Measurements from ENCODE around the gene IL4.
"Not testable (repeated sequence)": the region's sequence is repeated elsewhere in the genome, so short reads cannot be mapped to it uniquely, and the experiment has no call there.

Gene IL4

DNA sequence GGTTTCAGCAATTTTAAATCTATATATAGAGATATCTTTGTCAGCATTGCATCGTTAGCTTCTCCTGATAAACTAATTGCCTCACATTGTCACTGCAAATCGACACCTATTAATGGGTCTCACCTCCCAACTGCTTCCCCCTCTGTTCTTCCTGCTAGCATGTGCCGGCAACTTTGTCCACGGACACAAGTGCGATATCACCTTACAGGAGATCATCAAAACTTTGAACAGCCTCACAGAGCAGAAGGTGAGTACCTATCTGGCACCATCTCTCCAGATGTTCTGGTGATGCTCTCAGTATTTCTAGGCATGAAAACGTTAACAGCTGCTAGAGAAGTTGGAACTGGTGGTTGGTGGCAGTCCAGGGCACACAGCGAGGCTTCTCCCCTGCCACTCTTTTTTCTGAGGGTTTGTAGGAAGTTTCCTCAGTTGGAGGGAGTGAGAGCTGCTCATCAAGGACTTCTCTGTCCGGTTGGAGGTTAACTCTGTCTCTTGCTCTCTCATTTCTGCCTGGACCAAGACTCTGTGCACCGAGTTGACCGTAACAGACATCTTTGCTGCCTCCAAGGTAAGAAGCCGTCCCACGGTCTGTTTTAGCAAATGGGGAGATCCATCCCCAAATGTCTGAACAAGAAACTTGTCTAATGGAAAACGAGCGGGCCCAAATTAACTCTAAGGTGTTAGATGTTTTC is at the start of gene IL4:
Gene IL4 (plus strand): TSS at position 51 of the 692 bp plus-strand sequence. CDS start 62 bp downstream, at position 113.
- H3K4me3 Mint-ChIP-seq = no peak within 1 kb of the TSS
- peaks cover 29% of the 10 kb centered on the region for H3K27me3 Mint-ChIP-seq
- peak within 1 kb of the TSS; percentile 78 for H3K27ac Mint-ChIP-seq
- DNase-seq = no peak
- no peaks in the 10 kb centered on the region for H3K36me3 Mint-ChIP-seq
- no peaks in the 10 kb centered on the region for H3K9me3 Mint-ChIP-seq
- CTCF ChIA-PET = interaction anchor here (1.6 kb wide), 1 partner anchor 146 kb away, joined by 4 read pairs; no protein-coding TSS in a partner anchor
- H3K4me1 Mint-ChIP-seq = peaks cover 15% of the 10 kb centered on the region

DNA sequence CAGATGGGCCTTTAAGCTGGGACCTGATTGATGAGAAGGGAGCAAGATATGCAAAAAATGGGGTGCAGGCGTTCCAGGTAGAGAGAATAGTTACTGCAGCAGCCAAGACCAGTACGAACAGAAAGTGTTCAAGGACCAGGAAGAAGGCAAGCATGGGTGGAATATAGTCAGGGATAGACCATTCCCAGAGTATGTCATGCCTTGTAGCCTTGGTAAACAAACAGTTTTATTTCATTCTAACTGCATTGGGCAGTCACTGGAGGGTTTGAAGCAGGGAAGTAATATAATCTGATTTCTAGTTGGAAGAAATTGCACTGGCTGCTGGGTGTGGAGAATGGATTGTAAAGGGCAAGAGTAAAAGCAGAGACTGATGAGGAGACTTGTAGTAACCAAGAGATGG is 46.3 kb upstream of the IL4 start:
- H3K4me1 Mint-ChIP-seq = peaks cover 10% of the 10 kb centered on the region
- DNase-seq = no peak
- no peaks in the 10 kb centered on the region for H3K9me3 Mint-ChIP-seq
- no peak overlapping the region for H3K27ac Mint-ChIP-seq
- H3K36me3 Mint-ChIP-seq = peaks cover 28% of the 10 kb centered on the region
- no peak overlapping the region for H3K4me3 Mint-ChIP-seq
- H3K27me3 Mint-ChIP-seq = no peaks in the 10 kb centered on the region
- CTCF ChIA-PET = no interaction called here

DNA sequence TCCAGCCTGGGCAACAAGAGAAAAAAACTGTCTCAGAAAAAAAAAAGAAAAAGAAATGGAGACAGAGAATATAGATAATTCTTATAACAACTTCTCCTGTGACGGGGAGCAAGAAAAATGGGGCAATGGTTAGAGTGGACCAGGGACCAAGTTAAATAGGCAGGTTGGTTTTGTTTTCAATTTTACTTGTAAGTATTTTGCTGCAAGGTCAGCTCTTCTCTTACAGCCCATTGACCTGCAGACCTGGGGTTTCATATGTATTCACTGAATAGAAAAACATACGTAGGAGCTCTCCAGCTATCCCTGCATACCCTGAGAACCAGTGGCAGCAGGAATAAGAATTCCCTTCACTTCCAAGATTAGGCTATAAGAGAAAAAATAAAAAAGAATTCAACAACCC is 45.0 kb upstream of the IL4 start:
- Mint-ChIP-seq H3K27ac (peak overlapping the region; percentile 38), H3K36me3 (peaks cover 20% of the 10 kb centered on the region), H3K4me1 (peaks cover 10% of the 10 kb centered on the region), H3K27me3 (no peaks in the 10 kb centered on the region), H3K4me3 (no peak overlapping the region), H3K9me3 (no peaks in the 10 kb centered on the region)
- CTCF ChIA-PET = interaction anchor here (1.1 kb wide), 1 partner anchor 191 kb away, joined by 3 read pairs; no protein-coding TSS in a partner anchor
- no peak for DNase-seq

DNA sequence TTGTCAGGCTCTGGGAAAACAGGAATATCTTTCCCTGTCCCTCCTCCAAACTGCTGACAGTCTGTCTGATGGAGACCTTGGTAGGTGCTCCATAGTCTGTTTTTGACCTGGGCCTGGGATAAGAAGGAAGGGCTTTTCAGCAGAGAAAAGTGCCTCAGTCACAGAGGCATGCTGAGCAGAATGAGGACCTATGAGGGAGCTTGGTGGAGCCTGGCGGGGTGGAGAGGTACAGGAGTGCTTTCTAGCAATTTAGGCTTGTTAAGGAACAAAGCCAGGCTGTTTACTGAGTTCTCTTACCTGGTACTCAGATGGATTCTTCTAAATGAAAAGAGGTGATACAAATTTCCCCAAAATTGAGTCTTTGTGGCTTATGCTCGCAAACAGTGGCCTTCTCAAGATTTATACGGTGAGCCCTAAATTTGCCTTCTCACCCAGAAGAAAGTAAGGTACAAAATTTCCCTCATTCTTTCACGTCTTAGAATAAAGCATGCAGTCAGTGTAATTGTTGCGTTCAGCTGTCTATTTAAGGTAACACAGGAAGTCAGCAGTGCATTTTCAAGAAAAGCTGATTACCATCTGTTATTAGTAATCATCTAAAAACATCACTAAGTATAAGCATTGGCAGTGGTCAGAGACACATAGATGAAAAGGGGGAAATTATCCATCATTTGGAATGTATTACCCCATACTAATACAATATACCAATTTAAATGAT is 44.4 kb upstream of the IL4 start:
- DNase-seq = no peak
- CTCF ChIA-PET = interaction anchor here (1.1 kb wide), 1 partner anchor 191 kb away, joined by 3 read pairs; no protein-coding TSS in a partner anchor
- Mint-ChIP-seq H3K9me3 (no peaks in the 10 kb centered on the region), H3K27me3 (no peaks in the 10 kb centered on the region), H3K4me1 (peaks cover 10% of the 10 kb centered on the region), H3K4me3 (no peak overlapping the region), H3K36me3 (peaks cover 21% of the 10 kb centered on the region), H3K27ac (peak overlapping the region; percentile 38)

DNA sequence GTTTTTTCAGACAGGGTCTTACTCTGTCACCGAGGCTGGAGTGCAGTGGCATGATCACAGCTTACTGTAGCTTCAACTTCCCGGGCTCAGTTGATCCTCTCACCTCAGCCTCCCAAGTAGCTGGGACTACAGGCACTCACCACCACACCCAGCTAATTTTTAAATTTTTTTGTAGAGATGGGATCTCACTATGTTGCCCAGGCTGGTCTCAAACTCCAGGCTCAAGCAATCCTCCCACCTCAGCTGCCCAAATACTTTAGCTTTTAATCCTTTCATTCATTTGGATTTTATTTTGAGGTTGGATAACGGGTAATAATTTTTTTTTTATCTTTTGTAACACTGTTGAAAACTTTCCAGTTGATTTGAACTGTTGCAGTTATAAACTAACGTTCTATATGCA is 40.2 kb upstream of the IL4 start:
- H3K4me3 Mint-ChIP-seq, DNase-seq, H3K27me3 Mint-ChIP-seq, H3K27ac Mint-ChIP-seq, H3K9me3 Mint-ChIP-seq: not testable (repeated sequence)
- H3K4me1 Mint-ChIP-seq = peaks cover 34% of the 10 kb centered on the region
- peaks cover 31% of the 10 kb centered on the region for H3K36me3 Mint-ChIP-seq
- CTCF ChIA-PET = interaction anchor here (1.2 to 1.4 kb wide), 2 partner anchors 10 to 108 kb away, joined by 3 read pairs; no protein-coding TSS in a partner anchor

DNA sequence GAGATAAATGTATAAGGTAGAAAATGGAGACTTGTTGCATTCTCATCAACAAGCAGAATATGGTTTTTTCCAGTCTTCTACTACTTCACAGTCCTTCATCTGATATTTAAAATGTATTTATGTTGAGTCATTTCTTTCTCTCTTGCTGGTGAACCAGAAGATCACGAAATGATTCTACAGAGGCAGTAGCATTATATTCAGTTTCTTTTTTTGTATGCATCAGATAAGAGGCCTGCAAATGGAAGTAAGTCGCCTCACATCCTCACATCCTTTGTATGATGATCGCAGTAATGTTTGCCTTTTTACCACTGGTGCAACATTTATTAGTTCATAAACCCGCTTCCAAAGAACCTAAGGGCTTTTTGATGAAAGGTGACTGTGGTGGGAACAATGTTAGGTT is 37.9 kb upstream of the IL4 start:
- H3K4me1 Mint-ChIP-seq = peaks cover 46% of the 10 kb centered on the region
- no peaks in the 10 kb centered on the region for H3K9me3 Mint-ChIP-seq
- H3K36me3 Mint-ChIP-seq = peaks cover 45% of the 10 kb centered on the region
- no peak for DNase-seq
- H3K27me3 Mint-ChIP-seq = no peaks in the 10 kb centered on the region
- CTCF ChIA-PET = no interaction called here
- no peak overlapping the region for H3K4me3 Mint-ChIP-seq
- H3K27ac Mint-ChIP-seq = peak overlapping the region; percentile 46

DNA sequence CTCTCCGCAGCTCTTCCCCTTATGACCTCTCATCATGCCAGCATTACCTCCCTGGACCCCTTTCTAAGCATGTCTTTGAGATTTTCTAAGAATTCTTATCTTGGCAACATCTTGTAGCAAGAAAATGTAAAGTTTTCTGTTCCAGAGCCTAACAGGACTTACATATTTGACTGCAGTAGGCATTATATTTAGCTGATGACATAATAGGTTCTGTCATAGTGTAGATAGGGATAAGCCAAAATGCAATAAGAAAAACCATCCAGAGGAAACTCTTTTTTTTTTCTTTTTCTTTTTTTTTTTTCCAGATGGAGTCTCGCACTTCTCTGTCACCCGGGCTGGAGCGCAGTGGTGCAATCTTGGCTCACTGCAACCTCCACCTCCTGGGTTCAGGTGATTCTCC is 36.5 kb upstream of the IL4 start:
- no peak for DNase-seq
- CTCF ChIA-PET = no interaction called here
- Mint-ChIP-seq H3K4me3 (no peak overlapping the region), H3K9me3 (no peaks in the 10 kb centered on the region), H3K27ac (no peak overlapping the region), H3K4me1 (peaks cover 56% of the 10 kb centered on the region), H3K36me3 (peaks cover 46% of the 10 kb centered on the region), H3K27me3 (no peaks in the 10 kb centered on the region)

DNA sequence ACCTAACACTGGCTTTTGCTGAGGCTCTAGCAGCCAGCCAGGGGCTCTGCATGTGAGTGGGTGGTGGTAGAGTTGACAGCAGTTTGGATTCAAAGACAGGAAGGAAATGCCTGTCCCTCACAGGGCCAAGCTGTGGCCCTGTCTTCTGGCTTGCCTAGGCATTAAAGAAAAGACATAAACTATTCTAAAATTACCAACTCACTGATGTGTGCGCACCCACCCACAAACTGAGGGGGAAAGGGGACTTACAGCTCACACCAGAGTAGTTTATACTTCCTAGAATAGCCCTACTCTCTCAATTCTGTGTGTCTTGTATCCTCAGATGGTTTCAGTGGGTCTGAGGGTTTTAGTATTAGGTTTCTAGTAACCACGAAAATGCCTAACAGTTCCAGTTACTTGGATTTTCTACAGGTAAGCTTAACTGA is 34.1 kb upstream of the IL4 start:
- CTCF ChIA-PET = interaction anchor here (0.6 kb wide), 1 partner anchor 1442 kb away, joined by 3 read pairs; no protein-coding TSS in a partner anchor
- H3K27me3 Mint-ChIP-seq = no peaks in the 10 kb centered on the region
- H3K4me3 Mint-ChIP-seq = no peak overlapping the region
- no peaks in the 10 kb centered on the region for H3K9me3 Mint-ChIP-seq
- H3K27ac Mint-ChIP-seq = peak overlapping the region; percentile 70
- peaks cover 63% of the 10 kb centered on the region for H3K4me1 Mint-ChIP-seq
- peaks cover 53% of the 10 kb centered on the region for H3K36me3 Mint-ChIP-seq
- peak; percentile 25 for DNase-seq

DNA sequence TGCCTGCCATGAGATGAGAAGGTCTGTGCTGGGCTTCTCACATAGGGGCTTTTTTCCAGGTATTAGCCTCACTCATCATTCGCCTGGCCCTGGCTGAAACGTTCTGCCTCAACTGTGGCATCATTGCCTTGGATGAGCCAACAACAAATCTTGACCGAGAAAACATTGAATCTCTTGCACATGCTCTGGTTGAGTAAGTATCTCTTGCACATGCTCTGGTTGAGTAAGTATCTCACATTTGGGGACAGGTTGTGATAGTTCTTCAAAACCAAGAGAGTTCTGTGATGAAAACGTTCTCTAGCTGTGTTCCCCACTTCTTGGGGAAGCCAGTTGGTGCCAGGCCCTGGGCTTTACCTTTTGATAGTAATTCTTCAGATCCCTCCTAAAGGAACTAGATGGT is 33.2 kb upstream of the IL4 start:
- Mint-ChIP-seq H3K27me3 (no peaks in the 10 kb centered on the region), H3K27ac (no peak overlapping the region), H3K4me1 (peaks cover 58% of the 10 kb centered on the region), H3K9me3 (no peaks in the 10 kb centered on the region), H3K4me3 (no peak overlapping the region), H3K36me3 (peaks cover 56% of the 10 kb centered on the region)
- CTCF ChIA-PET = interaction anchor here (0.6 to 1.8 kb wide), 3 partner anchors 142 to 1442 kb away, joined by 3 to 4 read pairs (median 3); no protein-coding TSS in a partner anchor
- DNase-seq = no peak

DNA sequence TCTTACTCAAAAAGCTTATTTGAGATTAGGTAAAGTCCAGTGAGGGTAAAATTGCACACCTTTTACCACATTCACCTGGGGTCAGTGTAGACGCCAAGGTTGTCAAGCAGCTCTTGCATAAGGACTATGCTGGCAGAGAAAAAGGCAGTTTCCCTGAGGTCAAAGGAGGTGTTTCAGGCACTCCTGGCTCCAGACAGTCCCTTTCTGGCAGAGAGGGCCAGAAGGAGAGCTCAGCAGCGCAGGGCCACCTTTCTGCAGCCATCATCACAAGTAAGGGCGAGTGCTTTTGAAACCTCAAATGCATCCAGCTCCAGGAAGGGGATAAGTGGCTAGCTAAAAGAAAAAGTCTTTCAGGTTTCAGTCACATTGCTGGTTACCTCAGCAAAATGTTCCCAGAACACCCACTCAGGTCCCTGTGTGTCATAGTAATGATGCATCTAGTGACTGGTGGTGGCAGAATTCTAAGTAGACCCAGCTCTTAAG is 32.5 kb upstream of the IL4 start:
- DNase-seq = no peak
- CTCF ChIA-PET = interaction anchor here (0.8 to 1.8 kb wide), 3 partner anchors 114 to 179 kb away, joined by 3 to 4 read pairs (median 3); no protein-coding TSS in a partner anchor
- peaks cover 51% of the 10 kb centered on the region for H3K4me1 Mint-ChIP-seq
- no peaks in the 10 kb centered on the region for H3K27me3 Mint-ChIP-seq
- no peaks in the 10 kb centered on the region for H3K9me3 Mint-ChIP-seq
- peaks cover 55% of the 10 kb centered on the region for H3K36me3 Mint-ChIP-seq
- peak overlapping the region; percentile 6 for H3K27ac Mint-ChIP-seq
- H3K4me3 Mint-ChIP-seq = no peak overlapping the region

DNA sequence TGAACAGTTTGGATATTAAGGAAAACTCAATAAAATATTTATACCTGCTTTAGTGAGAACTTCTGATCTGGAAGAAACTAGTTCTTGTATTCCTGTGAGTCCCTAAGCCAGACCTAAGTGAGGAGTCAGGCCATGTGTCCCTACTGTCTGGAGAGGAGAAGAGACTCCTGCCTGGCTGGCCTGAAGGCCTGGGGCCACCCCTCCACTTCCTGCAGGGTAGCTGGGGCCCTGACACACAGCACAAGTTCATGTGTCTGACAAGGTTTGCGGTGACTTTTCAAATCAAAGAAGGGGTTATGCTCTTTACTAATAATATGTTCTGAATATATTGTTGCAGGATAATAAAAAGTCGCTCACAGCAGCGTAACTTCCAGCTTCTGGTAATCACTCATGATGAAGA is 31.9 kb upstream of the IL4 start:
- Mint-ChIP-seq H3K27ac (peak overlapping the region; percentile 17), H3K27me3 (no peaks in the 10 kb centered on the region), H3K4me3 (no peak overlapping the region), H3K4me1 (peaks cover 47% of the 10 kb centered on the region), H3K36me3 (peaks cover 53% of the 10 kb centered on the region), H3K9me3 (no peaks in the 10 kb centered on the region)
- CTCF ChIA-PET = interaction anchor here (0.8 to 1.8 kb wide), 2 partner anchors 115 to 143 kb away, joined by 3 to 4 read pairs; no protein-coding TSS in a partner anchor
- no peak for DNase-seq

DNA sequence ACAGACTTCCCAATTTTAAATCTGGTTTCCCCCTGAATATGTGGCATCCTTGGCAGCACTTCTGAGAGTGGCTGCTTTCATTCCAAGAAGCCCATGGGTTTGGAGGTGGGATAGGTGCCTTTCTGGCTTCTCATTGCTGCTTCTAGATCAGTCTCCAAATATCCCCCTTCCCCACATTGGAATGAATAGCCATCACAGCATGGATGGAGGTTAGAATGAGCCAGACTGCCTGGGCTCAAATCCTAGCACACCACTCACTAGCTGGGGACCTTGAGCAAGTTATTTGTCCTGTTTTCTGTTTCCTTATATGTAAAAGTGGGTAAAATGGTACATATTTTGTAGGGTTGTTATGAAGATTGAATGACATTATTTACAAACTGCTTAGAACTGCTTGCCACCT is 29.6 kb upstream of the IL4 start:
- peaks cover 9% of the 10 kb centered on the region for H3K9me3 Mint-ChIP-seq
- CTCF ChIA-PET = interaction anchor here (0.6 to 1.0 kb wide), 2 partner anchors 37 to 1020 kb away, joined by 3 read pairs; no protein-coding TSS in a partner anchor
- H3K27me3 Mint-ChIP-seq = peaks cover 12% of the 10 kb centered on the region
- peaks cover 34% of the 10 kb centered on the region for H3K4me1 Mint-ChIP-seq
- no peak overlapping the region for H3K27ac Mint-ChIP-seq
- H3K4me3 Mint-ChIP-seq = no peak overlapping the region
- H3K36me3 Mint-ChIP-seq = peaks cover 39% of the 10 kb centered on the region
- DNase-seq = no peak

DNA sequence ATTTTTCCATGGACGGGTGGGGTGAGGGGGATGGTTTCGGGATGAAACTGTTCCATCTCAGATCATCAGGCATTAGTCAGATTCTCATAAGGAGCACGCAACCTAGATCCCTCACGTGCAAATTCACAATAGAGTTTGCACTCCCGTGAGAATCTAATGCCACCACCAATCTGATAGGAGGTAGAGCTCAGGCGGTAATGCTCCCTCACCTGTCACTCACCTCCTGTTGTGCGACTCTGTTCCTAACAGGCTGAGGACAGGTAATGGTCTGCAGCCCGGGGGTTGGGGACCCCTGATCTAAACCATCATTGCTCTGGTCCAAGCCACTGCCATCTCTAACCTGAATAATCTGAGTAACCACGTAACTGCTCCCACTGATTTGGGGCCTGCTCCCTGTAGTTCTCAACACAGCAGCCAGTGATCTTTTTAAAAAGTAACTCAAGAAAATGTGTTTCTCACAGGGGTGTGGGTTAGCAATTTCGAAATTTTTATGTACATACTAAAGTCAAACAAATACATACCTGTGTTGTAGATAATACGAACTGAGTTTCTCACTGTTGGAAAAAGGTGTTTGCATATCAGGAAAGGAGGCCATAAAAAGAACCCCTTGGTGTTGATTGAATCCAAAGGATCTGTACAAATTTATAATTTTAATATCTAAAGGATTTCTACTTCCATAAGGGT is 27.1 kb upstream of the IL4 start:
- Mint-ChIP-seq H3K4me3 (no peak overlapping the region), H3K36me3 (peaks cover 21% of the 10 kb centered on the region), H3K27me3 (peaks cover 20% of the 10 kb centered on the region), H3K9me3 (peaks cover 9% of the 10 kb centered on the region), H3K4me1 (peaks cover 12% of the 10 kb centered on the region), H3K27ac (no peak overlapping the region)
- DNase-seq = no peak
- CTCF ChIA-PET = no interaction called here

DNA sequence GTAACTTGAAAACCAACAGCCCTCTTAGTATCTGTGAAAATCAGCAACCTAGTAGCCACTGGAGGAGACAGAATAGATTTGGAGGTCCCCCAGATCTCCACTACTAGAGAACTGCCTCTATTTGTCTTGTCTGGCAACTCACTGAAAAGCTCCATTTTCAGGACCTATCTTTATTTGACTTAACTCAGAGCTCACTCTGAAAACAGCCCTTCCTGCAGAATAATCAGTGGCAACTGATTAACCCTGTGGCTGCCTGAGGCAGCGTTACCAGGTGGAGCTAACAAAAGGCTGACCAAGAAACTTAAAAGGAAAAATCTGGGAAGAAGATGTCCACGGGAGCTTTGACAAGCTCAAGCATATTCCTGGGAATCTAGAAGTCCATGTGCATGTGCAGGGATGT is 26.3 kb upstream of the IL4 start:
- Mint-ChIP-seq H3K27me3 (peaks cover 24% of the 10 kb centered on the region), H3K9me3 (peaks cover 9% of the 10 kb centered on the region), H3K36me3 (peaks cover 20% of the 10 kb centered on the region), H3K4me3 (no peak overlapping the region), H3K27ac (no peak overlapping the region), H3K4me1 (peaks cover 8% of the 10 kb centered on the region)
- DNase-seq = no peak
- CTCF ChIA-PET = no interaction called here
